Activated naive CD4-positive, alpha-beta T cell treated with anti-CD3 and anti-CD28 coated beads, Interleukin-2, amount 50 U/mL, for 24 hours (primary cell): ENCODE data around the gene EEA1.
"Not testable (repeated sequence)": the region's sequence is repeated elsewhere in the genome, so short reads cannot be mapped to it uniquely, and the experiment has no call there.

Source experiments
- H3K27ac Mint-ChIP-seq: one replicate; pipeline ENCODE4 v1.8.0; 2021; ENCODE audit warnings: mild to moderate bottlenecking, mixed read lengths
- H3K27me3 Mint-ChIP-seq: one replicate; pipeline ENCODE4 v1.8.0; 2021; ENCODE audit warnings: mixed read lengths
- H3K36me3 Mint-ChIP-seq: one replicate; pipeline ENCODE4 v1.8.0; 2021; ENCODE audit warnings: mixed read lengths
- H3K4me1 Mint-ChIP-seq: one replicate; pipeline ENCODE4 v1.8.0; 2021; ENCODE audit warnings: mixed read lengths
- H3K4me3 Mint-ChIP-seq: one replicate; pipeline ENCODE4 v1.8.0; 2021; ENCODE audit warnings: mild to moderate bottlenecking, mixed read lengths
- H3K9me3 Mint-ChIP-seq: one replicate; pipeline ENCODE4 v1.8.0; 2021; ENCODE audit warnings: mixed read lengths

The EEA1 gene

GRCh38 chr12:92821142-92821541 is 108.0 kb downstream of the EEA1 start:
- Mint-ChIP-seq H3K36me3 (peaks cover 11% of the 10 kb centered on the region), H3K9me3 (no peaks in the 10 kb centered on the region), H3K4me1 (no peaks in the 10 kb centered on the region), H3K27ac (no peak overlapping the region), H3K27me3 (no peaks in the 10 kb centered on the region), H3K4me3 (no peak overlapping the region)

- peaks cover 15% of the 10 kb centered on the region for H3K36me3 Mint-ChIP-seq
Observed at GRCh38 chr12:92814584-92814983, 114.5 kb downstream of the EEA1 start.

GRCh38 chr12:92810370-92810769 is 118.7 kb downstream of the EEA1 start:
- Mint-ChIP-seq H3K4me3 (no peak overlapping the region), H3K27ac (no peak overlapping the region), H3K27me3 (no peaks in the 10 kb centered on the region), H3K9me3 (no peaks in the 10 kb centered on the region), H3K36me3 (peaks cover 20% of the 10 kb centered on the region), H3K4me1 (peaks cover 4% of the 10 kb centered on the region)

More at GRCh38 chr12:92814584-92814983, 114.5 kb downstream of the EEA1 start:
- Mint-ChIP-seq H3K4me3 (no peak overlapping the region), H3K27ac (no peak overlapping the region), H3K4me1 (peaks cover 4% of the 10 kb centered on the region), H3K9me3 (no peaks in the 10 kb centered on the region), H3K27me3 (no peaks in the 10 kb centered on the region)

GRCh38 chr12:92803903-92804302 is 125.2 kb downstream of the EEA1 start:
- Mint-ChIP-seq H3K27ac (no peak overlapping the region), H3K27me3 (no peaks in the 10 kb centered on the region), H3K9me3 (no peaks in the 10 kb centered on the region), H3K36me3 (peaks cover 31% of the 10 kb centered on the region), H3K4me1 (no peaks in the 10 kb centered on the region), H3K4me3 (no peak overlapping the region)

- H3K36me3 Mint-ChIP-seq = peaks cover 33% of the 10 kb centered on the region
- H3K27ac Mint-ChIP-seq = no peak overlapping the region
- no peak overlapping the region for H3K4me3 Mint-ChIP-seq
- H3K27me3 Mint-ChIP-seq = no peaks in the 10 kb centered on the region
- H3K9me3 Mint-ChIP-seq = no peaks in the 10 kb centered on the region
- H3K4me1 Mint-ChIP-seq = no peaks in the 10 kb centered on the region
Observed at GRCh38 chr12:92802906-92803305, 126.2 kb downstream of the EEA1 start.

- H3K4me3 Mint-ChIP-seq = no peak overlapping the region
- H3K36me3 Mint-ChIP-seq = peaks cover 52% of the 10 kb centered on the region
- peaks cover 17% of the 10 kb centered on the region for H3K4me1 Mint-ChIP-seq
- no peak overlapping the region for H3K27ac Mint-ChIP-seq
- no peaks in the 10 kb centered on the region for H3K27me3 Mint-ChIP-seq
- peaks cover 12% of the 10 kb centered on the region for H3K9me3 Mint-ChIP-seq
Observed at GRCh38 chr12:92796650-92797049, 132.4 kb downstream of the EEA1 start.

GRCh38 chr12:92794814-92795213 is 134.3 kb downstream of the EEA1 start:
- Mint-ChIP-seq H3K36me3 (peaks cover 60% of the 10 kb centered on the region), H3K9me3 (peaks cover 16% of the 10 kb centered on the region), H3K4me3 (no peak overlapping the region)

GRCh38 chr12:92794356-92794755 is 134.7 kb downstream of the EEA1 start:
- H3K27ac Mint-ChIP-seq, H3K4me3 Mint-ChIP-seq, H3K27me3 Mint-ChIP-seq: not testable (repeated sequence)
- peaks cover 60% of the 10 kb centered on the region for H3K36me3 Mint-ChIP-seq
- peaks cover 35% of the 10 kb centered on the region for H3K4me1 Mint-ChIP-seq
- peaks cover 16% of the 10 kb centered on the region for H3K9me3 Mint-ChIP-seq

More at GRCh38 chr12:92794814-92795213, 134.3 kb downstream of the EEA1 start:
- Mint-ChIP-seq H3K27me3 (no peaks in the 10 kb centered on the region), H3K27ac (peak overlapping the region; percentile 19), H3K4me1 (peaks cover 33% of the 10 kb centered on the region)

GRCh38 chr12:92786045-92786444 is 143.1 kb downstream of the EEA1 start:
- Mint-ChIP-seq H3K36me3 (peaks cover 9% of the 10 kb centered on the region), H3K27ac (no peak overlapping the region), H3K9me3 (no peaks in the 10 kb centered on the region), H3K27me3 (no peaks in the 10 kb centered on the region), H3K4me1 (peaks cover 23% of the 10 kb centered on the region), H3K4me3 (no peak overlapping the region)

- Mint-ChIP-seq H3K4me3 (no peak overlapping the region), H3K27me3 (no peaks in the 10 kb centered on the region), H3K27ac (no peak overlapping the region), H3K36me3 (peaks cover 6% of the 10 kb centered on the region), H3K9me3 (no peaks in the 10 kb centered on the region), H3K4me1 (peaks cover 20% of the 10 kb centered on the region)
Observed at GRCh38 chr12:92785563-92785950, 143.5 kb downstream of the EEA1 start.

- no peaks in the 10 kb centered on the region for H3K9me3 Mint-ChIP-seq
- H3K27me3 Mint-ChIP-seq = no peaks in the 10 kb centered on the region
Observed at GRCh38 chr12:92784797-92785562, 144.1 kb downstream of the EEA1 start.

GRCh38 chr12:92784356-92784755 is 144.7 kb downstream of the EEA1 start:
- Mint-ChIP-seq H3K4me3 (no peak overlapping the region), H3K36me3 (no peaks in the 10 kb centered on the region), H3K9me3 (no peaks in the 10 kb centered on the region), H3K27ac (no peak overlapping the region), H3K4me1 (peaks cover 10% of the 10 kb centered on the region), H3K27me3 (no peaks in the 10 kb centered on the region)

More at GRCh38 chr12:92784797-92785562, 144.1 kb downstream of the EEA1 start:
- H3K36me3 Mint-ChIP-seq = peaks cover 2% of the 10 kb centered on the region
- no peak overlapping the region for H3K4me3 Mint-ChIP-seq
- H3K27ac Mint-ChIP-seq = no peak overlapping the region
- peaks cover 14% of the 10 kb centered on the region for H3K4me1 Mint-ChIP-seq

GRCh38 chr12:92779902-92780301 is 149.2 kb downstream of the EEA1 start:
- H3K4me1 Mint-ChIP-seq = peaks cover 2% of the 10 kb centered on the region
- H3K27ac Mint-ChIP-seq = no peak overlapping the region
- no peaks in the 10 kb centered on the region for H3K27me3 Mint-ChIP-seq
- H3K9me3 Mint-ChIP-seq = no peaks in the 10 kb centered on the region
- H3K36me3 Mint-ChIP-seq = peaks cover 9% of the 10 kb centered on the region
- H3K4me3 Mint-ChIP-seq = no peak overlapping the region

GRCh38 chr12:92778525-92778924 is 150.6 kb downstream of the EEA1 start:
- Mint-ChIP-seq H3K27me3 (no peaks in the 10 kb centered on the region), H3K4me3 (no peak overlapping the region), H3K9me3 (no peaks in the 10 kb centered on the region), H3K4me1 (peaks cover 3% of the 10 kb centered on the region), H3K27ac (no peak overlapping the region), H3K36me3 (peaks cover 11% of the 10 kb centered on the region)

GRCh38 chr12:92775416-92775815 is 153.7 kb downstream of the EEA1 start:
- no peak overlapping the region for H3K27ac Mint-ChIP-seq
- H3K4me3 Mint-ChIP-seq = no peak overlapping the region
- no peaks in the 10 kb centered on the region for H3K27me3 Mint-ChIP-seq
- peaks cover 17% of the 10 kb centered on the region for H3K4me1 Mint-ChIP-seq
- H3K36me3 Mint-ChIP-seq = peaks cover 13% of the 10 kb centered on the region
- no peaks in the 10 kb centered on the region for H3K9me3 Mint-ChIP-seq

- Mint-ChIP-seq H3K36me3 (peaks cover 4% of the 10 kb centered on the region), H3K4me3 (no peak overlapping the region), H3K27ac (no peak overlapping the region)
Observed at GRCh38 chr12:92771001-92771400, 158.1 kb downstream of the EEA1 start.

More at GRCh38 chr12:92771001-92771400, 158.1 kb downstream of the EEA1 start:
- no peaks in the 10 kb centered on the region for H3K9me3 Mint-ChIP-seq
- H3K27me3 Mint-ChIP-seq = no peaks in the 10 kb centered on the region
- peaks cover 40% of the 10 kb centered on the region for H3K4me1 Mint-ChIP-seq
